Activated naive CD8-positive, alpha-beta T cell treated with anti-CD3 and anti-CD28 coated beads, Interleukin-2, amount 50 U/mL, for 24 hours (primary cell): ENCODE results near the gene SDC1.
"Not testable (repeated sequence)": the region's sequence is repeated elsewhere in the genome, so short reads cannot be mapped to it uniquely, and the experiment has no call there.

Experiments
- ATAC-seq: fragments of 150-1000 bp; cut with Tn5 transposase; one replicate; pipeline ENCODE4 v1.10.0; 2021
- DNase-seq: peaks from one replicate; pipeline ENCODE4 v3.0.0; 2021
- H3K27ac Mint-ChIP-seq: one replicate; pipeline ENCODE4 v1.8.0; 2021; ENCODE audit warnings: mild to moderate bottlenecking, mixed read lengths
- H3K27me3 Mint-ChIP-seq: one replicate; pipeline ENCODE4 v1.8.0; 2021; ENCODE audit warnings: mixed read lengths
- H3K36me3 Mint-ChIP-seq: one replicate; pipeline ENCODE4 v1.8.0; 2021; ENCODE audit warnings: low read depth, mixed read lengths
- H3K4me1 Mint-ChIP-seq: one replicate; pipeline ENCODE4 v1.8.0; 2021; ENCODE audit warnings: mixed read lengths
- H3K4me3 Mint-ChIP-seq: one replicate; pipeline ENCODE4 v1.8.0; 2021; ENCODE audit warnings: mild to moderate bottlenecking, moderate library complexity, mixed read lengths
- H3K9me3 Mint-ChIP-seq: one replicate; pipeline ENCODE4 v1.8.0; 2021; ENCODE audit warnings: mixed read lengths

The SDC1 gene

DNA sequence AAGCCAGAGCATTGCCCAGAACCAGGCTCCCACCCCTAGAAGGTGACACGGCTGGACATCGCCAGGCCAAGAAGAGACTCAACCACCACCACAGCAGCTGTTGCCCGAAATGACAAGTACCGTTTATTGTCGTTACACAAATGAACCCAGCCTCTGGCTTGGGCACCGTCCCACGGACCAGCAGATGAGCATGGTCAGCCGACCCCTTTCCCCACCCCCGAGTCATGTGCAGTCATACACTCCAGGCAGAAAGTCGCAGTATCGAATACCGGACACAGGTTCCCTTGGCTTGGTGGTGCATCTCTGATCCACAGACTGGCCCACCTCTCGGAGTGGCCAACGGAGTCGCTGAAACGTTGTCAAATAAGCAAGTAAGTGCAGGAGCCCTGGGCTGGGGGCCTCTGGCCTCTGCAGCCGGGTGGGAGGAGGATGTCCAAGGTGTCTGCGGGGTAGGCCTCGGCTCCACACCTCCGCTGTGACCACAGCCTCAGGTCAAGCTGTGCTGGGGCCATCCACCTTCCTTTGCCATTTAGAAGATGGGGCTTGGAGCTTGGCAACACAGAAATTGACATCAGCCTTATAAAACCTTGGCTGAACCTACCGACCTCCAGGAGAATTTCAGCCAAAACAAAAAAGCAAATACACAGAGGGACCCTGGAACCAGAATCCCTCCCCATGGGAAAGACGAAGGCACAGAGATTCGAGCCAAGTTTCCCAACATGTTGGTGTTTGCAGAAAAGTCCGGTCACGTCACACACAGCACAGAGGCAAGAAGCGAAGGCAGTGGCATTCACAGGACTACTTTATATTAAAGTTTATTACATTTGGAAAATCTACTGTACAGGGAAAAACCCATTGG is 24.0 kb downstream of the SDC1 start:
- Mint-ChIP-seq H3K4me1 (no peaks in the 10 kb centered on the region), H3K4me3 (no peak overlapping the region), H3K27ac (no peak overlapping the region), H3K36me3 (no peaks in the 10 kb centered on the region), H3K27me3 (no peaks in the 10 kb centered on the region), H3K9me3 (no peaks in the 10 kb centered on the region)
- no peak for ATAC-seq
- no peak for DNase-seq

DNA sequence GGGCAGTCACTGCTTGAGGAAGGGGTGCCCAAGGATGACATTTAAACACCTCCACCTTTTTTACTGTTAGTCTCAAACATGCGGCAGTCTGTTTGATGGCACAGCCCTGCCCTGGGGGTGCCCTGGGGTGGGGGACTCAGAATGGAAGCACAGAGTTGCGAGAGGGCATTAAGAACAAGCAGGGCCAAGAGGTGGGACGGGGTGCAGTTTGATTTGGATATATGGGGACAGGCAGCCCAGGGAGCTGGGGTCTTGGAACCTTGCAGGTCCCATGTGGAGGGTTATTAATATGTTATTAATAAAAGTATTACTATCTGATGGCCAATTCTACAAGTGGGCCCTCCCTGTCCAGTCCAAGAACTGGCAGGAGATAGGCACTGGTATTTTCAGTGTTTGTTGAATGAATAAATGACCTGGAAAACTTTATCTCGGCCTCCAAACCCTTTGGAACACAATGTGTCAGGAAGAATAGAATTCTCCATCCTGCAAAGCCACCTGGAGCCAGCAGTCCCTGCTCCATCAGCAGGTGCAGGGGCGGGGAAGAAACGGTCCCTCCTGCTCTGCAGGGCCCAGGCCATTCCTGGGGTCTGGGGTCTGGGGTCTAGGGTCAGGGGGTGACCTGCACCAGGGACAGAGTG is 25.2 kb downstream of the SDC1 start:
- H3K9me3 Mint-ChIP-seq, result no peaks in the 10 kb centered on the region

DNA sequence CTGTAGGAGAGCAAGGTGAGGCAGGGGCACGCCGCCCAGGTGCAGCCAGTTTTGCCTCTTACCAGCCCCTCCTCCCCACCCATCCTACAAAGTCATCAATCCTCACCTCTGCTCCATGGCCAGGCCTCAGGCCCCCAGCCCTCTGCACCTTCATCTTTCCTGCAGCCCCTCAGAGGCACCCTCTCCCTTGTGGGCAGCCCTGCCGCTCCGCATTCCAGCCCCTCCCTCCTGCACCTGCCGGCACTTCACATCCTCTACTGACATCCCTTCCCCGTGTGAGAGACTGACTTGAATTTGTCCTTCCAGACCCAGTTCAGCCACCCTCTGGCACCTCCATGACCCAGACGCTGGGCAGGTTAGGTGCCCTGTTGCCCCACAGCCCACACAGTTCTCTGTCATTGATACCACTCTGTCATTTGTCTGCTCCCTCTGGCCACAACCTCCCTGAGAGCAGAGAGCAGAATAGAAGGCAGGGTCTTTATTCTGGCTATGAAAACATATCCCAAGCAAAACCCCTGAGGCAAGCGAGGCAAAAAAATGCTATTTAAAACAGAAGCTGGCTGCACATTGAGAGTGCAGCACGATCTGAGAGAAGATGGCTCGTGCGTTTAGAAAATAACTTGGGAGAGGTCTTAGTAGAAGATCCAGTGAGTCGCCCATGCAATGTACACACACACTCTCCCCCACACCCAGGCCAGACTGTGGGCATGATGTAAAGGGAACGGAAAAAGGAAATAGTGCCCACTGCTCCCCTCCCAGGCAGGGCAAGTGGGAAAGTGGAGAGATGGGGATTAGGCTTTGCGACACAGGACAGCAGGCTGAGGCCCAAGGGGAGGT is 25.9 kb downstream of the SDC1 start:
- H3K4me3 Mint-ChIP-seq, result no peak overlapping the region
- H3K36me3 Mint-ChIP-seq, result no peaks in the 10 kb centered on the region
- H3K4me1 Mint-ChIP-seq, result no peaks in the 10 kb centered on the region
- ATAC-seq (no peak), DNase-seq (no peak)
- H3K9me3 Mint-ChIP-seq, result no peaks in the 10 kb centered on the region
- no peaks in the 10 kb centered on the region for H3K27me3 Mint-ChIP-seq
- no peak overlapping the region for H3K27ac Mint-ChIP-seq

More for the DNA sequence above, 25.2 kb downstream of the SDC1 start:
- no peaks in the 10 kb centered on the region for H3K36me3 Mint-ChIP-seq
- H3K27me3 Mint-ChIP-seq, result no peaks in the 10 kb centered on the region
- H3K4me3 Mint-ChIP-seq, result no peak overlapping the region
- H3K27ac Mint-ChIP-seq, result no peak overlapping the region
- no peak for DNase-seq
- ATAC-seq, result no peak
- H3K4me1 Mint-ChIP-seq, result no peaks in the 10 kb centered on the region

DNA sequence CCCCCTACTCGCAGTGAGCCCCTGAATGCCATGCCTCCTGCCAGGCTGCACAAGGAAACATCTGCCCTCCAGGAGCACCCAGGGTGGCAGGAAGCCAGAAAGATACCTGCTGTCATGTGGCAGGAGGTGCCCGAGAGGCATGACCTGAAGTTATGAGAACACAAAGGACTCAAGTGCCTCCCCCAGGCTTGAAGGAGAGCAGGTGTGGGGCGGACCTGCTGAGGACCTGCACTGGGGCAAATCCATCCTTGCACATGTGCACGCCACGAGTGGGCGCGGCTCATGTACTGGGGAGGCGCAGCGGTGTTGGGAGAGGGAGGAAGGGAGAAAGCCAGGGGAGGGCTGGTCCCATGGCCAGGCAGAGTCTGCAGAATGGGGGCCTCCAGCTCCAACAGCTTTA is 26.9 kb downstream of the SDC1 start:
- H3K4me3 Mint-ChIP-seq, result no peak overlapping the region
- H3K4me1 Mint-ChIP-seq, result no peaks in the 10 kb centered on the region

DNA sequence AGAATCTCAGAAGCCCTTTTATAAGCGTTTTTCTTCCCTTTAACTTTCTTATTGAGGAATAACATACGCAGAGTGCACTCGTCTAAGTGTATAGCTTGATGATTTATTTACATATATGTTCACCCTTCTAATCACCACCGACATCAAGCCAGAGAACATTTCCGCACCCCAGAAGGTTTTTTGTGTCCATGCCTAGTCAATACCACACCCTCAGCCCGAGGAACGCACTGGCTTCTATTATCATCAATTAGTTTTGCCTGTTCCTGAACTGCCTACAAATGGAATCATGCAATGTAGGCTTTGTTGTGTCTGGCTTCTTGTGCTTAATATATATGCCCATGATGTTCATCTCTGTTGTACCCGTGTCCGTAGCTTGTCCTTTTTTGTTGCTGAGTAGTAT is 27.7 kb downstream of the SDC1 start:
- no peaks in the 10 kb centered on the region for H3K27me3 Mint-ChIP-seq

More for the DNA sequence above, 26.9 kb downstream of the SDC1 start:
- H3K27ac Mint-ChIP-seq, result no peak overlapping the region
- H3K27me3 Mint-ChIP-seq, result no peaks in the 10 kb centered on the region
- no peaks in the 10 kb centered on the region for H3K36me3 Mint-ChIP-seq
- ATAC-seq (no peak), DNase-seq (no peak)
- H3K9me3 Mint-ChIP-seq, result no peaks in the 10 kb centered on the region

DNA sequence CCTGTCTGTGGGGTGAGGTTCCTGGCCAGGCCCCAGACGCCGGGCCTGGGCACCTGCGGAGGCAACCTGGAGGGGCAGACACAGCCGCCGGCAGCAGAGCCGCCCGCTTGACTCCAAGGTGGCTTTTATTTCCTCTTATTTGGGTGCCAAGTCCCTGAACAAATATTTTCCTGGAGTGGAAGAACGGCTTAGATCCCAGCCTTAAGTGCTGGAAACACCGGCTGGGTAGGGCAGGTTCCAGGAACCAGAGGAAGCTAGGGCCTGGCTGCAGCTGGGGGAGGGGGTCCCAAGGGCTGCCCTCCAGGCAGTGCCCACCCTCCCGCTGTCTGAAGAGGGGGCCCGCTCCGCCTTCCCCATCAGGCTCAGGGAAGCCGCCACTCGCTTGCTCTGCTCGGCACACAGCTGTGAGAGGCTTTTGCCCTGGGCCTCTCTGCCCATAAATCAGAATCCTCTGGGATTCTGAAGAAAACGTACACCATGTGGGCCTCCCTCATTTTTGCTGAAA is 28.2 kb downstream of the SDC1 start:
- H3K4me3 Mint-ChIP-seq, result no peak overlapping the region
- ATAC-seq (no peak), DNase-seq (no peak)
- no peaks in the 10 kb centered on the region for H3K9me3 Mint-ChIP-seq
- H3K27ac Mint-ChIP-seq, result no peak overlapping the region
- no peaks in the 10 kb centered on the region for H3K36me3 Mint-ChIP-seq
- H3K27me3 Mint-ChIP-seq, result no peaks in the 10 kb centered on the region
- no peaks in the 10 kb centered on the region for H3K4me1 Mint-ChIP-seq

More for the DNA sequence above, 27.7 kb downstream of the SDC1 start:
- no peak overlapping the region for H3K27ac Mint-ChIP-seq
- DNase-seq (no peak), ATAC-seq (no peak)
- H3K4me3 Mint-ChIP-seq, result no peak overlapping the region
- no peaks in the 10 kb centered on the region for H3K9me3 Mint-ChIP-seq
- no peaks in the 10 kb centered on the region for H3K36me3 Mint-ChIP-seq
- no peaks in the 10 kb centered on the region for H3K4me1 Mint-ChIP-seq

DNA sequence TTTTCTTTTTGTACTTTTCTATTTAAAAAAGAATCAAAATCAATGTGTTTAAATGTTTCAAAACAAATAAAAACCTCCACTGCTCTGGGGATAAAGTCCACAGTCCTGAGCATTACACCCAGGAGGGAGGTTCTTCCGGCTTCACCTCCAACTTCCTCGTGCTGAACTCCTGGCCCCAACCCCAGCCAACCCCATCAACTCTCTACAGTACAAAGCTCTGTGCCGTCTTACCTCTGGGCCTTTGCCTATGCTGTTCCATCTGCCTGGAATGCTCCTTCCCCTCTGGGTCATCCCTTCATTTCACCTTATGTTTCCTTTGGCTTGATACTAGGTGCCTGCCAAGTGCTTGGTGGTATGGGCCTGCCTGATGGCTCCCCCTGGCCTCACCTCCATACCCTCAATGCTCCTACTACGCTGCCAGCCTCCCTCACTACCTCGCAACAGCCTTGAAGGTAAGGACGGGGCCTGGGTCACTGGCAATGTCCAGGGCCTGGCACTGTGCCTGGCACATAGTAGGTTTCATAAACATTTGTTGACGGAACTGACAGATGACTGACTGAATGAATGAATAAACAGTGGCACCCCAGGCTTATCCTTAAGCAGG is 28.8 kb downstream of the SDC1 start:
- DNase-seq (no peak), ATAC-seq (no peak)
- H3K9me3 Mint-ChIP-seq, result no peaks in the 10 kb centered on the region
- H3K4me1 Mint-ChIP-seq, result no peaks in the 10 kb centered on the region
- no peaks in the 10 kb centered on the region for H3K36me3 Mint-ChIP-seq
- H3K27me3 Mint-ChIP-seq, result no peaks in the 10 kb centered on the region
- no peak overlapping the region for H3K27ac Mint-ChIP-seq
- no peak overlapping the region for H3K4me3 Mint-ChIP-seq

DNA sequence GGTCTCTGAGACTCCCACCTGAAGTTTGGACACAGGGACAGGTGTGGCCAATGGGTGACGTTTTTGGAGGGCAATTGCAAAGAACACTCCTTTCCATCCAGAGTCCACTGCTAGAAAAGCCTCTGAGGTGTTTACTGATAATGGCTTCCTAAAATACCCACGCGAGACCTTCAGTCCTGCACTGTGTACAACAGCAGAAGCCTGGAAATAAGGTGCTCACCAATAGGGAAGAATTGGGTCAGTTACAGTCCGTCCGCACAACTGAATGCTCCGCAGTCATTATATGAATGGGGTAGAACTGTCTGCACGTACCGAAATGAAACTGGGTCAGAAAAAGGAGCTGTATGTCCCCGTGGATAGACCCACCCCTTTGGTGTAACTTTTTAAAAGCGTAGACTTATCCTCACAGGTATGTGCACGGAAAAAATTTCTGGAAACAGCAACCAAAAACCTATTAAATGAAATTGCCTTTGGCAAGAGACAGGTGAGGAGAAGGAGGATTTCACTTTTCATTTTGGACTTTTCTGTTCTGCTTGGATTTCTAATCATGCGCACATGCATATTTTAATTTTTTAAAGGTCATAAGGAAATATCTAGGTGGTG is 29.4 kb downstream of the SDC1 start:
- H3K27ac Mint-ChIP-seq, result no peak overlapping the region
- no peaks in the 10 kb centered on the region for H3K36me3 Mint-ChIP-seq
- ATAC-seq (no peak), DNase-seq (no peak)
- H3K9me3 Mint-ChIP-seq, result no peaks in the 10 kb centered on the region
- no peaks in the 10 kb centered on the region for H3K27me3 Mint-ChIP-seq
- H3K4me1 Mint-ChIP-seq, result no peaks in the 10 kb centered on the region
- no peak overlapping the region for H3K4me3 Mint-ChIP-seq

DNA sequence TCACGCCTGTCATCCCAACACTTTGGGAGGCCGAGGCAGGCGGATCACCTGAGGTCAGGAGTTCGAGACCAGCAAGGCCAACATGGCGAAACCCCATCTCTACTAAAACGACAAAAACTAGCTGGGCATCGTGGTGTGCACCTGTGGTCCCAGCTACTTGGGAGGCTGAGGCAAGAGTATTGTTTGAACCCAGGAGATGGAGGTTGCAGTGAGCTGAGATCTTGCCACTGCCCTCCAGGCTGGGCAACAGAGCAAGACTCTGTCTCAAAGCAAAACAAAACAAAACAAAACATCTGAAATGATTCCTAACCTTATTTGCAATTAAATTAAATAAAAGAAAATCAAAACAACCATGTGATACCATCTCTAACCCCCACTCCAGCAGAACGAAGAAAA is 29.9 kb downstream of the SDC1 start:
- H3K9me3 Mint-ChIP-seq, H3K4me3 Mint-ChIP-seq, ATAC-seq, H3K4me1 Mint-ChIP-seq, H3K27ac Mint-ChIP-seq, DNase-seq, H3K36me3 Mint-ChIP-seq, H3K27me3 Mint-ChIP-seq: not testable (repeated sequence)

DNA sequence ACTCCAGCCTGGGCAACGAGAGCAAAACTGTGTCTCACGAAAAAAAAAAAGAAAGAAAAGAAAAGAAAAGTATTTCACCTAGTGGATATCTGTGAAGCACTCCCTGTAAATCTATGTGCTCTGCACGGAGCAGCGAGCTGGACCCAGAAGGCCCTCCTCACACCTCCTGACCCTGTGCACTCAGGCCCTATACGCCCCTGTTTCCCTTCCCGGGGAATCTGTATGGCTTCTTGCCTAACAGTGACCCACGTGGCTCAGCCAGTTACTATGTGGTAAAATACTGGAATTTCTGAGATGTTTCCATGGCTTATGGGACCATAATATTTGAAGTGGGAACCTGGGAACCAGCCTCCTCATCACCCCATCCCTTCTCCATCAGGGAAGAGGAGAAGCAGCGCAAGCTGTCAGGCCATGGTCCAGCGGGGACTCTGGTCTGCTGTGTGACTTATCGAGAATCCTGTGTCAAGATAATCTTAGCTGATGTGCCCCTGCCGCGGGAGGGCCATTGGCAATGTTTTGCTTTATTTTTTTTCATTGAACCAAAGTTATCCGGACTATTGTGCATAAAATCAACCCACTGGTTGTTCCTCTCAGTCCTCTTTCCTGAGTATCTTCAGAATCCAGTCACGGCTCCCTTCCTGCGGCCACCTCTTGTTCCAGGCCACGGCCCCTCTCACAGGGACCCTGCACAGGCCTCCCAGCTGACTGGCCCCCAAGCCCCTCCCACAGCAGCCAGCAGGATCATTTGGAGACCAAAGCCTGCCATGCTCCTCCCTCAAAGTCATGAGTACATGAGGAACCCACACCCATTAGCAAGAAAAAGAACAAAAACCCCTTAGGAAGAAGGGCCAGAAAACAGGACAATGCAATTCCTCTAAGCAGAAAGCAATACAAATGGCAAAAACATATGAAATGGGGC is 30.6 kb downstream of the SDC1 start:
- Mint-ChIP-seq H3K27me3 (no peaks in the 10 kb centered on the region), H3K9me3 (no peaks in the 10 kb centered on the region), H3K36me3 (no peaks in the 10 kb centered on the region), H3K4me3 (no peak overlapping the region), H3K27ac (no peak overlapping the region), H3K4me1 (no peaks in the 10 kb centered on the region)
- no peak for DNase-seq
- ATAC-seq, result no peak

DNA sequence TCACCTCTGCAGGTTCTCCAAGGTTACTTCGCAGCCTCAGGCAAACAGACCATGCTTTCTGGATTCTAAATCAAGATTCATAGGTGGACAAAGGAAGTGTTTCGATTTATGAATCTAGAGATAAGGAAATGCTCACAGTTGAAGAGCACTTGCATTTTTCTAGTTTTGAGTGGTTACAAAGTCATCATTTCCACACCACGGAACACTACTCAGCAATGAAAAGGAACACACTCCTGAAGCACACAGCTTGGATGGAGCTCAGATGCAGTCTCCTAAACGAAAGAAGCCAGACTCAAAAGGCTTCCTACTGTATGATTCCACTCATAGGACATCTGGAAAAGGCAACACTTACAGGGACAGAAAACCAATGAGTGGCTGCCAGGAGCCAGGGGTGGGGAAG is 31.7 kb downstream of the SDC1 start:
- Mint-ChIP-seq H3K9me3 (no peaks in the 10 kb centered on the region), H3K36me3 (no peaks in the 10 kb centered on the region), H3K4me1 (no peaks in the 10 kb centered on the region), H3K27me3 (no peaks in the 10 kb centered on the region), H3K27ac (no peak overlapping the region), H3K4me3 (no peak overlapping the region)
- ATAC-seq (no peak), DNase-seq (no peak)

DNA sequence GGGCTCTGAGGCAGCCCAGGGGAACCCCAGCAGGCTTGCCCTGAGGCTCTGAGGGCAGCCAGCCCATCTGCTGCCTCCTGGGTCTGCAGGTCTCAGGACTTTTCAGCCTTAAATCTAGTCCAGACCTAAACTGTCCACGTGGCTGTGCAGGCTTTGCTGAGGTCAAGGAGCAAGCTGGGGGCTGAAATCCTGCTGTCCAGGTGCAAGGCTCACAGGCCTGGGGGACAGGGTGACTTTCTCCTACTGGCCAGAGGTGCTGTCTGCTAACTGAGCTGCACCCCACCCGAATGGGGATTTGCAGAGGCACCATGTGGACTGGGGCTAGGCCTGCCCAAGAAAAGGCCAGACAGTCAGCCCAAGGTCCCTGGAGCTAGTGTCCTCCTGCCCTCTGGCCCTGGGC is 32.1 kb downstream of the SDC1 start:
- Mint-ChIP-seq H3K4me3 (no peak overlapping the region), H3K9me3 (no peaks in the 10 kb centered on the region), H3K4me1 (no peaks in the 10 kb centered on the region), H3K27ac (no peak overlapping the region), H3K36me3 (no peaks in the 10 kb centered on the region), H3K27me3 (no peaks in the 10 kb centered on the region)
- DNase-seq (no peak), ATAC-seq (no peak)
